GM12873 (cell line): Measurements from ENCODE around the gene CHRNA4.
A peak's percentile ranks its signal among the peaks of the same experiment; 100 is the strongest.

Experiments
- TF ChIP-seq, protein P1 (sequence below): IDR thresholded peaks from 2 replicates; pipeline ENCODE4 v1.5.1; 2012; ENCODE audit warnings: low read depth, mild to moderate bottlenecking, moderate library complexity, low read length, control low read depth; ENCODE audit not compliant: insufficient read depth; ENCODE audit errors: missing control alignments

The CHRNA4 gene

DNA sequence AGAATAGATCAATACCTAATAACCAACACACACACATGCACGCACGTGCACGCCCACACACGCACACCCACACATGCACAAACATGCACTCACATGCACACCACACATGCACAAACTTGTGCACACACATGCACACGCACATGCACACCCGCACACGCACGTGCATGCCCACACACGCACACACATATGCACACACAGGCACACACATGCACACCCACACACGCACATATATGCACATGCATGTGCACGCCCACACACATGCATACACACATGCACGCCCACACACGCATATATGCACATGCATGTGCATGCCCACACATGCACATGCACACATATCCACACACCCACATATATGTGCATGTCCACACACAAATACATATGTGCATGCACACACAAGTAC lies 26.2 kb upstream of the CHRNA4 start:
- TF ChIP-seq, protein P1, sequence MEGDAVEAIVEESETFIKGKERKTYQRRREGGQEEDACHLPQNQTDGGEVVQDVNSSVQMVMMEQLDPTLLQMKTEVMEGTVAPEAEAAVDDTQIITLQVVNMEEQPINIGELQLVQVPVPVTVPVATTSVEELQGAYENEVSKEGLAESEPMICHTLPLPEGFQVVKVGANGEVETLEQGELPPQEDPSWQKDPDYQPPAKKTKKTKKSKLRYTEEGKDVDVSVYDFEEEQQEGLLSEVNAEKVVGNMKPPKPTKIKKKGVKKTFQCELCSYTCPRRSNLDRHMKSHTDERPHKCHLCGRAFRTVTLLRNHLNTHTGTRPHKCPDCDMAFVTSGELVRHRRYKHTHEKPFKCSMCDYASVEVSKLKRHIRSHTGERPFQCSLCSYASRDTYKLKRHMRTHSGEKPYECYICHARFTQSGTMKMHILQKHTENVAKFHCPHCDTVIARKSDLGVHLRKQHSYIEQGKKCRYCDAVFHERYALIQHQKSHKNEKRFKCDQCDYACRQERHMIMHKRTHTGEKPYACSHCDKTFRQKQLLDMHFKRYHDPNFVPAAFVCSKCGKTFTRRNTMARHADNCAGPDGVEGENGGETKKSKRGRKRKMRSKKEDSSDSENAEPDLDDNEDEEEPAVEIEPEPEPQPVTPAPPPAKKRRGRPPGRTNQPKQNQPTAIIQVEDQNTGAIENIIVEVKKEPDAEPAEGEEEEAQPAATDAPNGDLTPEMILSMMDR = no peak

GRCh38 chr20:63386491-63386890 lies 25.3 kb upstream of the CHRNA4 start:
- TF ChIP-seq, protein P1 = no peak

DNA sequence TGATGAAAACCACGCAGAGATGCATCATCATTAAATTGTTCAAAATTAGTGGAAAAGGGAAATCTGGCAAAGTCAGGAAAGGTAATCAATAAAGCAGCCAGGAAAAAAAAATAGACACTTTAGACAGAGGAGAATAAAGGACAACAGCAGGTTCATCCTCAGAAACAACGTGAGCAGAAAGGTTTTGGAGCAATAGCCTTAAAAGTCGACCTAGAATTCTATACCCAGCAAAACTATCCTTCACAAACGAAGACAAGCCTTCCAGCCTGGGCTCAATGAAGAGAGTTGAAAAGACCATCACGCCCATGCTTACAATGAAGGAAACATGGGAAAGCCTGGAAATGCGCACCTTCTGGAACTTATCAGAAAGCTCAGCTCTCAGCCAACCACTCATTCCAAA lies 24.7 kb upstream of the CHRNA4 start:
- TF ChIP-seq, protein P1 = no peak

GRCh38 chr20:63384336-63384735 lies 23.2 kb upstream of the CHRNA4 start:
- TF ChIP-seq, protein P1 = no peak

GRCh38 chr20:63383556-63383955 lies 22.4 kb upstream of the CHRNA4 start:
- TF ChIP-seq, protein P1 = no peak

DNA sequence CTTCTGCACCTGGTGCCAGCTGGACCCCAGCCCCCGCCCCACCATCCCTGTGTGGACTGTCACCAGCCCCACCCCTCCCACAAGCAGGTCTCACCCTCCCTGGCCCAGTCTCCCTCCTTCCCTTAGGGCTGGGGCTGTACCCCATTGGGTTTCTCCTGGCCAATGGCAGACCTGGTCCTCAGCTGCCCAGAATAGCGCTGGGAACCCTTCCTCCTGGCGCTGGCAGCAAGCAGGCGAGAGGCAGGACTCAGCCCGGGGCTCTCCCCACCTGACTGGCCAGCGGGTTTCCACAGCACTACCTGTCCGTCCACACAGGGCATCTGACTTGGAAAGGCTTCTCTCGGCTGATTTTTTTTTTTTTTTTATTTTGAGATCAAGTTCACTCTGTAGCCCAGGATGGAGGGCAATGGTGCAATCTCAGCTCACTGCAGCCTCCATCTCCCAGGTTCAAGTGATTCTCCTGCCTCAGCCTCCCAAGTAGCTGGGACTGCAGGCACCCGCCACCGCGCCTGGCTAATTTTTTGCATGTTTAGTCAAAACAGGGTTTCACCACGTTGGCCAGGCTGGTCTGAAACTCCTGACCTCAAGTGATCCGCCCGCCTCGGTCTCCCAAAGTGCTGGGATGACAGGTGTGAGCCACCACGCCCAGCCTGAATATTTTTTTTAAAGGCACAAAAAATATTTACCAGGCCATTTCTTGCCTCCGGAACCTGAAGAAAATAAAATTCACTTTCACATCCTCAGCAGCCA lies 21.6 kb upstream of the CHRNA4 start:
- TF ChIP-seq, protein P1 = no peak

DNA sequence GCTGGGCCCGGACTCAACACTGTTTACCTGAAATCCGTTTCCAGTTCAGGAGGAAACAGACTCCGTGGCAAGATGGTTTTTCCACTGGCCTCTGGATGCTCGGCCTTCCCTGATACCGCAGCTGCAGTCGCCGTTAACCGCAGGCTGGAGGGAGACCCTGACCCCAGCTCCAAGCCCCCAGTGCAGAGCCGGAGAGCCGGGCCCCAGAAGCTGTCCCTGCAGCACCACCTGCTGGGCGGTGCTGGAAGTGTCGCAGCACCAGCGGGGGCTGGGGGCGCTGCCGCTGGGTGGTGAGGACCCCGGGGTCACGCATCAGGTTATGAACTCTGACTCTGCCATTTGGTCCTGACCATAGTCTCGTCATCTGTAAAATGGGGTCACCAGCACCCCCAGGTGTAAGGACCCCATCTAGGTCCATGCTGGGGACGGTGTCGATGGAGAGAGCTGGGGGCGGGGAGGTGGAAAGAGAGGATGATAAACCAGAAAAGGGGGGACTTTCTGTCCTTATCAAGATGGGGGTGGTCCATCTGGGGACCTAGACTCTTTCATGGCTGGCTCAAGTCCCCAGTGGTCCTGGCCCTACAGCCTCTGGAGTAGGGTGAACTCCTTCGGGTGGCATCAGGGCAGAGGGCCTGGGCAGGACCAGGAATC lies 20.8 kb upstream of the CHRNA4 start:
- TF ChIP-seq, protein P1 = peak; percentile 94
